Erythroblast (primary cell): ENCODE measurements around the gene PPIG.

ENCODE experiments used
- GATA1 ChIP-seq: IDR thresholded peaks from 2 replicates; pipeline ENCODE4 v1.6.1; 2011; ENCODE audit warnings: low read depth, mild to moderate bottlenecking, control low read depth, low read length, moderate library complexity
- POLR2A ChIP-seq: IDR thresholded peaks from 2 replicates; pipeline ENCODE4 v1.6.1; 2011; ENCODE audit warnings: mild to moderate bottlenecking, low read length

DNA sequence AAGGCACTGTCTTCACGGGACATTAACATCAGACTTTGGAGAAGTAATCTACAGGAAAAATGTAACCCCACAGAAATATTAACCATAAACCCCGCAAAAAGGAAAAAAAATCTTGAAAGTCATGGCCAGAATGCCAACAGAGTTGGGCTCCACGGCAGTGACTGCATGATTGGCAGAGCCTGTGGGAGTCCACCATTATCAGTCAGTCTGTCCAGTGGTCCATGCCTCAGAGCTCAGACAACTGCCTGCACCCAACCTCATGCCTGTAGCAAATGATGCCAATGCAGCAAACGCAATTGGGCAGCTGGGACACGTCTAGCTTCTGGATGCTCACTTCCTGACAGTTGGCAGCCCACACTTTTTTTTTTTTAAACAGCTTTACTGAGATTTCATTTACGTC is 5.1 kb upstream of the PPIG start:
- TF ChIP-seq POLR2A (no peak), GATA1 (no peak)
